Prostate gland (tissue), 2 donors: ENCODE results near the gene PKLR.

Source experiments
- CTCF ChIP-seq, 4 experiments: fragments of 200-600 bp in 2 of 4; fragments of 450-650 bp in 2 of 4; sonication (generic) in 2 of 4; IDR thresholded peaks; 1 replicate in 3 of 4; 2 replicates in 1 of 4; pipeline ENCODE4 v1.5.1; 2016 to 2019; ENCODE audit warnings: antibody characterized with exemption in 4 of 4, mild to moderate bottlenecking in 2 of 4, moderate library complexity in 2 of 4
- POLR2A ChIP-seq: fragments of 450-650 bp; IDR thresholded peaks from one replicate; pipeline ENCODE4 v1.6.1; 2016; ENCODE audit warnings: antibody characterized with exemption, mild to moderate bottlenecking
- POLR2AphosphoS5 ChIP-seq: sonication (generic); formaldehyde crosslinking; IDR thresholded peaks from one replicate; pipeline ENCODE4 v1.6.1; 2017; ENCODE audit warnings: antibody characterized with exemption

- TF ChIP-seq CTCF (IDR thresholded peaks at IDR 0.05) (no peak), POLR2A (no peak), POLR2AphosphoS5 (peak; percentile 98)
Measured at GRCh38 chr1:155241069-155241679, 60.1 kb downstream of the PKLR start.
